CD4-positive, alpha-beta T cell treated with Interleukin-2 at 100 ng/mL for 4 hours (primary cell): ENCODE results near the gene C22orf42.
"Not testable (repeated sequence)": the region's sequence is repeated elsewhere in the genome, so short reads cannot be mapped to it uniquely, and the experiment has no call there.

Experiments
- DNase-seq: peaks from one replicate; pipeline ENCODE4 v3.0.0-alpha.2; 2020; ENCODE audit warnings: low spot score

Gene C22orf42

DNA sequence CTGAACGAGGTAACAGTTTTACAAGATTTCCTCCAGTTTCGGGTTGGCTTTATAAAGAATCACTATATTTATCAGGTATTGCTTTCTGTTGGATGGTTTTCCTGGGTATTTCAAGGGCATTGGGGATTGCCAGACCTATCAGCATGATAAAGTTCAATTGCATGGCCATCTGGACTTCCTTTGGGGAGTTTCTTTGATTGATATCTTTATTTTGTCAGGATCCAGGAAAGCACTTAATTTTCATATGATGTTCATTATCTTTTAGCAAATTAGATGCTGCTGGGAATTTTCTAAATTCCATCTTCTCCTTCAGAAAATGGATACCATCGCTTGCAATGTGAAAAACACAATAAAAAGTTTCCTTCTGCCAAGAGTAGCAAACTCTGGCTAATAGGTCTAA, 24.5 kb upstream of the C22orf42 start:
- DNase-seq, result no peak

GRCh38 chr22:32181043-32181442, 21.9 kb upstream of the C22orf42 start:
- DNase-seq, result no peak

GRCh38 chr22:32177221-32177765, 18.2 kb upstream of the C22orf42 start:
- DNase-seq, result no peak

DNA sequence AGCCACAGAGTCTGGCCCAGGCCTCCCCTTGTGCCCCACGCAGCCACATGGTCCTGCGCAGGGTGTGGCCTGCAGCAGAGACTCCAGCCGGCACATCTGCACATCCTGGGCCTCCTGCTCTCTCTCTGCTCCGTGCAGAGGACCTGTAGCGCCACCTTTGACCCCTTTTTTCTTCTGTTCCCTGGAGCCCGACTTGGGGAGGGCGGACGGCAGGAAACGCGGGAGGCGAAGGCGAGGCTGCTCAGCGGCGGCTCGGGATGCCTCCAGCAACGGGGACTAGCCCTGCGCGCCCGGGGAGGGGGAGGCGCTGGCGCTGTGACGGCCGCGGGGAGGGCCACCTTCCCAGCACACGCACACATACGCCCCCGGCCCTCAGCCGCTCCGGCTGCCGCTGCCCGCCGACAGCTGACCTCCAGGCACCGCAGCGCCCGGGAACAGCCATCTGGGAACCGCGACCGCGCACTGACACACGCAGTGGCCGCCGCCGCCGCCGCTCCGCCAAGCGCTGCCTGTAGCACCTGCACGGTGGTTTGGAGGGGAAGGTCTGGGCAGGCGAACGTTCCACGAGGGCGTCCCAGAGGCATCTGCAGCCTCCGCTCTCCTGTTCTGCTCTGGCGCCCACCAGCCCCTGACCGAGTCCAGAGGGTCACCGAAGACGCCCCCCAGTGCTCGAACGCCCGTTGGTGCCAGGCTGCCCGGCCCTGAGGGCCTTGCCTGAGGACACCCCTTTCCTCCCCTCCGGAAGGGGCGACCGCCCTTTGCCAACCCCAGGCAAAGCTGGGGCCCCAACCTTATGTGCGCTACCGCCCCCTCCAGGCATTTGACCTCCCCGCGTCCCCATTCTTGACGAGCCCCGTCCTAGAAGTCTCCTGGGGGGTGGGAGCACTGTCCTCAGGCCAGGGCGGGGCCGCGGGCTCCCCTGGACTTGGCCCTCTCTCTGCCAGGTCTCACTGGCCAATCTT, 16.9 kb upstream of the C22orf42 start:
- no peak for DNase-seq

DNA sequence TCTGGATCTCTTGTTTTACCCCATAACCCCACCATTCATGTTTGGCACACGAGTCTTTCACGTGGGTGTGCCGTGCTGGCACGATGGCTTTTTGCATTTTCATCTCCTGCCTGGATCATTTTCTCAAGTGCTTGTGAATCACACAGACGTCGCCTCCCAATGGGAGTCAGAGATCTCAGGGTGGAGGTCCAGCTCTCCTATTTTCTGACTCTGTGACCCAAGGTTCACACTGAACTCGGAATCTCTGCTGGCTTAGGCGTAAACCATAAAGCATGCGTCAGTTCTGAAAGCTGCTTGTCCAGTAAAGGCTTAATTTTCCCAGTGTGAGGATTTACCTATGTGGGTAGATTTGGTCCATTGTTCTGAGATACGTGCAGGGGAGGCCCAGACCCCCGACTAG, 16.0 kb upstream of the C22orf42 start:
- no peak for DNase-seq

DNA sequence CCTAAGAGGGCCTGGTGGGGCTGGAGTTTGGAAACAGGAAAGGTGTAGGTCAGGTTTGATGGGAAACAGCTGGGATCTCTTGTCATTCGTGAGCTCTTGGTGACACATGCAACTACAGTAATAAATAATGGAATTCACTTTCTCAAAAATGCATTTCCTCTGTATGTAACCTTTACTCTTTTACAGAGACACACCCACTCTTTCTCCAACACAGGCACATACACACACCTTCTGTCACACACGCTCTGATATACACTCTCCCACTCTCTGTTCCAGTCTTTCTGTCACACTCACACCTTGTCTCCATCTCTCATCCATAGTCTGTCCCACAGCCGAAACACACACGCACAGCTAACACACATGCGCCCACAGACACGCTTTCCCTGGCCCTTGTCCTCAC, 6.6 kb upstream of the C22orf42 start:
- no peak for DNase-seq

DNA sequence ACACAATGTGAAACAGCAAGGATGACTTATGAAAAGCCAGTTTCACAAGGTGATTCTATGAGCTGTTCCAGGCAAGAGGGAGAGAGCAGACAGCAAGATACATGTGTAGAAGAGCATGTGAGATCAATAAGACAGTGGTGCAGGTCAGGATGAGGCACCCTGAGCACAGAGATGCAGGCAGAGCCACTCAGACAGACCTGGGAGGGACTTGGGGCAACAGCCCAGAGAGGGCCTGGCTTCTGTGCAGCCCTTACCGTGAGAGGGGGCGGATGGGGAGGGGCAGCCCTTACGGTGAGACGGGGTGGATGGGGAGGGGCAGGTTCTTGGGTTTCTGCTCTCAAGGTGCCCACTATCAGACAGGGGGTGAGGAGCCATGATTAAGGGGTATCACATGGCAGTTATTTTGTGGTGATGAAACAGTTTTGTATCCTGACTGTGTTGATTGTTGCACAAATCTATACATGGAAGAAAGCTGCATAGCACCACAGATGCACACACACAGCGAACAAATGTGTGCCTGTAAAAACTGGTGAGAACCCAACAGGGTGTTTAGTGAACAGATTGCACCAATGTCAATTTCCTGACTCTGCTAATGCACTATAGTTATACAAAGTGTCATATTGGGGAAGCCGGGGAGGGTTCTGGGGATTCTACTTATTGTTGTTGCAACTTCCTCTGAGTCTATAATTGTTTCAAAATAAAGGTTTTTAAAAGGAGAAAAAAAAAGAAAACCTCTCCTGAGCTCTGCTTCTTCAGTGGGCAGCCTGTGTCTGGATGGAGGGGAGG, 5.2 kb upstream of the C22orf42 start:
- no peak for DNase-seq

- not testable (repeated sequence) for DNase-seq
Measured at GRCh38 chr22:32160411-32160810, 1.3 kb upstream of the C22orf42 start.

DNA sequence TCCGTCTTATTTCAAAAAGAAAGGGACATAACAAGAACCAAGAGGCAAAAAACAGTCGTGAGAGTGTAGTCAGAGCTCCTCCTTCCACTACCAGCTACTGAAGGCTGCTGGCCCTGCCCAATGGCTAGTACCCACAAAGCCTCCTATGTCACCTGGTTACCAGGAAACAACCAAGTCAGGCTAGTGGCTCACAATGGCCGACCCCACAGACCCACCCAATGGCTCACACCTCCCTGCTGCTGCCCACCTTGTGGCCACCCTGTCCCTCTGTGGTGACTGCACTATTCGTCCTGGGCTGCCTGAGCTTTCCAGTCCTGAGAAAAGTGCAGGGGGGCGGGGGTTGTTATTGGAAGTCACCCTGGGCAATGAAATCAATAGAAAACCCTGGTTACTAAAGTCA, 1.5 kb downstream of the C22orf42 start:
- not testable (repeated sequence) for DNase-seq

DNA sequence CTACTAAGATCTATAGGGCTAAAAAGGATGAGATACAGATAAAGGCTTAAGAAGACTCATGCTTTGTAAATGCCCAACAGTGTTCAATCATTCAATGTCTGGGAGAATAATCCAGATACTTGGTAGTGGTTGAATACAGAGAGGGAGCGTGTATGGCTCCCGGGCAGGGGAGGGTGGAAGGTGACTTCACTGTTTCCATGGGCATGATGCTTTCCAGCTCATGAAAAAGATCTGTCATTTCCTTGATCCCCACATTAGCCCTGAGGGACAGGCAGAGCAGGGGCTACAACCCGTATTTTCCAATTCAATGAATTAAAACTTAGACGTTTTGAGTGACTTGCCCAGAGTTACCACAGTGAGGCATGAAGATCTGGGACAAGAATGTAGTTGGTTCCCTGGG, 4.4 kb downstream of the C22orf42 start:
- DNase-seq, result not testable (repeated sequence)

DNA sequence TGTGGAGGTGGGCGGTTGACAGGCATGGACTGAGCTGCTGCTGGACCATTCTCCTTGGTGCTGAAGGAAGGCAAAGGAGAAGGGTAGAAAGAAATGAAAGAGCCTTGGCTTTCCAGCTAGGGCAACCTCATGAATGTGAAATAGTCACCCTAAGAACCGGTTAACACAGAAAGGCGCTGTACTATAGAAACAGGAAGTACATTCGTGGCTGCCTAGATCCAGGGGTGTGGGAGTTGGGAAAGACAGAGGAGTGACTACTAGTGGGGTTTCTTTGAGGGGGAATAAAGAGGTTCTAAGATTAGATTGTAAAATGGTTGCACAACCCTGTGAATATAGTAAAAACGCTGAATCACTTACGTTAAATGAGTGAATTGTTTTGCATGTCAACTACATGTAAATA, 7.5 kb downstream of the C22orf42 start:
- DNase-seq, result not testable (repeated sequence)

- DNase-seq, result not testable (repeated sequence)
Measured at GRCh38 chr22:32150647-32151046, 8.5 kb downstream of the C22orf42 start.

DNA sequence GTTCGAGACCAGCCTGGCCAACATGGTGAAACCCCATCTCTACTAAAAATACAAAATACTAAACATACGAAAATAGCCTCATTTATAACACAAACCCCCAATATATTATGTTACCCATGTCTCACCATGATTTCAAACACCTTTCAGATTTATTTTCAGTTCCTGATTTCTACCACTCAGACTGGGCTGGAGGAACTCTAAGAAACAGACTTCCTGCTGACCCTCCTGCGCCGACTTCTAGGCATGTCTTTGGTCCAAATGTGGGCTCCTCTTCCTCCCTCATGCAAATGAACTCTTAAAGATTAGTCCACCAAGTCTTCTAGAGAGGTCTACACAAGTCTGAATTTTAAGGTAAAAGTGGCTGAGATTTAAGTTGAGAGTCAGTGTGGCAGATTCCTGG, 10.7 kb downstream of the C22orf42 start:
- not testable (repeated sequence) for DNase-seq

- DNase-seq, result not testable (repeated sequence)
Measured at GRCh38 chr22:32147128-32147527, 12.0 kb downstream of the C22orf42 start.

DNA sequence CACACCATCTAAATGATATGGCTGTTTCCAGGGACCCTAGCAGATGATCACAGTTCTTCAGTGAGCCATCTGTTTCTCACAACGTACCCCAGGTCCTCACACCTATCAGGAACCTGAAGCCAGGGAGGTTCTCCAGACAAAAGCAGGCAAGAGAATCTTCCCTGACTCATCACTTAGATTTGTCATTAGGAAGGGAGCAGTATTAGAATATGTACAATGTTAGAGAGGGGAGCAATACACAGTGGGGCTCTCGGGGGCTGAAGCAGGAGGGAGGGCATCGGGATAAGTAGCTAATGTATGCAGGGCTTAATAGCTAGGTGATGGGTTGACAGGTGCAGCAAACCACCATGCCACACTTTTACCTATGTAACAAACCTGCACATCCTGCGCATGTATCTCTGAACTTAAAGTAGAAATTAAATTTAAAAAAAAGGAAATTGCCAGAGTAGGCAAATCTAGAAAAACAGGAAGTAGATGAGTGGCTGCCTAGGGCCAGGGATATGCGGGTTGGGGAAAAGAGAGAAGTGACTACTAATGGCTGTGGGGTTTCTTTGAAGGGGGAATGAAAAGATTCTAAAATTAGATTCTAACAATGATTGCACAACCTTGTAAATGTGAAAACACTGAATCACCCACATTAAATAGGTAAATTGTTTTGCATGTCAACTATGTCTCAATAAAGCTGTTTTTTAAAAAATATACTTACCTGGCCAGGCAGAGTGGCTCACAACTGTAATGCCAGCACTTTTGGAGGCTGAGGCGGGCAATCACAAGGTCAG, 14.4 kb downstream of the C22orf42 start:
- peak; percentile 29 for DNase-seq

- DNase-seq, result peak; percentile 33
Measured at GRCh38 chr22:32142600-32142999, 16.5 kb downstream of the C22orf42 start.

DNA sequence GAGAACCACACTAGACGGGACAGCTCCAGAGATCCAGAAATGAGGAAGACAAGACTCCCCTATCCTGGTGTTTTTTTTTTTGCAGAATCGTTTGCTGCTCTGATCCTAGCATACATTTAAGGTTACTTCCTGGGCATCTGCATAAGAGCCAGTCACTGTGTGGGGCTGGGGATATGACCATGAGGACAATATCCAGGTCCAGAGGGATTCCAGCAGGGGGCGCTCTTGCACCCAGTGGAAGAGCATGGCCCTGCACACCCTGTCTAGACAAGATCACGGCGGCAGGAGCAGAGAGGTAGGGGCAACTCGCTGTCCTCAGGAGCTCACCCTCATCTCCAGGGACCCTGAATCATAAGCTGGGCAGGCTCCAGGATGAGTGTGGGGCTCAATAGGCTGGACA, 18.4 kb downstream of the C22orf42 start:
- DNase-seq, result not testable (repeated sequence)

GRCh38 chr22:32138576-32138975, 20.5 kb downstream of the C22orf42 start:
- DNase-seq, result not testable (repeated sequence)

- DNase-seq, result peak; percentile 75
Measured at GRCh38 chr22:32137731-32138324, 21.3 kb downstream of the C22orf42 start.

DNA sequence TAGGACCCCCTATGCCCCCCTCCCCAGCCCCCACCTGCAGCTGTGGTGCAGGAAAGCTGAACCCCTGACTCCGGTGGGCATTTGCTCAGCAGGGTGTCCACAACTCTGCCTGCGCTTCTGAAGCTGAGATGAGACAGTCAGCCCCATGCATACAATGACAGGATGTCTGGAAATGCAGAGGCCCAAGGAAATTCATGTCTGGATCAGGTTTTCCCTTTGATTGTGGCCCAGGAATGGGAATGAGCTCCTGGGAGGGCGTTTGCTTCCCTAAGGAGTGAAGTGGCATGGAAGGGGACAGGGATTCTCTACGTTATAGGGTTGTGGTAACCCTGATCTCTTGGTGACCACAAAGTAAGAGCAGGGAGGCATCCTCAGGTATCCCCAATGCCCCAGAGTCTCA, 22.2 kb downstream of the C22orf42 start:
- not testable (repeated sequence) for DNase-seq

GRCh38 chr22:32135958-32136357, 23.1 kb downstream of the C22orf42 start:
- not testable (repeated sequence) for DNase-seq
